ENCODE data around the gene CXCL17. TPM values are rescaled to one million over a fixed set of nuclear protein-coding genes. Genes with fewer than 3 reads are reported as not detected.
"Not testable (repeated sequence)": the region's sequence is repeated elsewhere in the genome, so short reads cannot be mapped to it uniquely, and the experiment has no call there.

CXCL17 gene
- total RNA-seq, 1 donor = not detected

DNA sequence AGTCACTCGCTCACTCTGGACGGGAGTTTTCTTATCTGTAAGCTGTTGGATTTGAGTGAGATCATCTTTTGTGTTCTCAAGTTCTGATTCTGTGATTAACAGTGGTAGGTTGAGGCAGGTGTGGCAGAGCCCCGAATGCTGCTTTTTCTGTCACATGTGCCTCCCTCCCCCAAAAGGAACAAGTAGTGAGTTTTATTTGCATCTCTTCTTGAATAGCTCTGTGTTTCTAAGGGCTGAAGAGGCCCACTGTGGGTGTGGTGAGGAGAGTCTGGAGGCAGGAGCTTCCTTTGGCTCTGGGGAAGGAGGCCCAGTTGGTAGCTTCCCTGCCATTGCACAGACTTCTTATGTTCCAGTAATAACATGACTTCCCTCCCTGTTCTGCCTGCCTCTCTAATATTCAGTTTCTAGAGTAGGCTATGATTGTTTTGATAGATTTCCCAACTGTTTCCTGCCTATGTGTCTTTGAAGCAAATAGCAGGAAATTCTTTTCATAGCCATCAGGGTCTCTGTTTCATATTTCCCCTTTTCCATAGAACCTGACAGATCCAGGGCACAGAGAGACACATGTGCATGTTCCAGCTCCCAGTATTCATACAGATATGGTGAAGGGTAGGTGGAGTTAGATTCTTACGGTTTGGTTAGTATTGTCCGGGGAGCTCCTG lies 23.9 kb upstream of the CXCL17 start:
- DNase-seq (ENCODE audit: low read depth) = peak; percentile 42
- TF ChIP-seq, protein P1, sequence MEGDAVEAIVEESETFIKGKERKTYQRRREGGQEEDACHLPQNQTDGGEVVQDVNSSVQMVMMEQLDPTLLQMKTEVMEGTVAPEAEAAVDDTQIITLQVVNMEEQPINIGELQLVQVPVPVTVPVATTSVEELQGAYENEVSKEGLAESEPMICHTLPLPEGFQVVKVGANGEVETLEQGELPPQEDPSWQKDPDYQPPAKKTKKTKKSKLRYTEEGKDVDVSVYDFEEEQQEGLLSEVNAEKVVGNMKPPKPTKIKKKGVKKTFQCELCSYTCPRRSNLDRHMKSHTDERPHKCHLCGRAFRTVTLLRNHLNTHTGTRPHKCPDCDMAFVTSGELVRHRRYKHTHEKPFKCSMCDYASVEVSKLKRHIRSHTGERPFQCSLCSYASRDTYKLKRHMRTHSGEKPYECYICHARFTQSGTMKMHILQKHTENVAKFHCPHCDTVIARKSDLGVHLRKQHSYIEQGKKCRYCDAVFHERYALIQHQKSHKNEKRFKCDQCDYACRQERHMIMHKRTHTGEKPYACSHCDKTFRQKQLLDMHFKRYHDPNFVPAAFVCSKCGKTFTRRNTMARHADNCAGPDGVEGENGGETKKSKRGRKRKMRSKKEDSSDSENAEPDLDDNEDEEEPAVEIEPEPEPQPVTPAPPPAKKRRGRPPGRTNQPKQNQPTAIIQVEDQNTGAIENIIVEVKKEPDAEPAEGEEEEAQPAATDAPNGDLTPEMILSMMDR (IDR thresholded peaks at IDR 0.05; ENCODE audit: insufficient read depth, low read depth, low read length) = no peak
- no peak overlapping the region for H3K4me3 ChIP-seq (ENCODE audit: low read depth, low read length)

DNA sequence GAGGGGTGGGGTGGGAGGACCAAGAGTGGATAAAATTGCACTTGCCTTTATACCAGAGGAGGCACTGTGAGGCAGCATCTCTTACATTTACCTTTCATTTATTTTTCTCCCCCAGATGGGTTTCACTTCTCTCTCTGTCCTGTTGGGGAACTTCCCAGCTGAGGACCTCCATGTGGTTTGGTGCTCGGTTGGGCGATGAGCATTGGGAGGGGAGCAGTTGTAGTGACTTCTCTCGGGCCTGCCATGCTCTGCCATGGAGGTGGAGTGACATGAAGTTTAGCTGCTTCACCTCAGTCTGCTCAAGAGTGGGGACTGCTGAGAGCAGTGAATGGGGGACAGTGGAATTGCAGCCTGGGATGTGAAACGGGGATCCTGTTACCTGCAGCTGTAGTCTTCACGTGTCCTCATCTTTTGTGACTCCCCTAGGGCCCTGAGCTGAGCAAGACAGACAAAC lies 23.1 kb upstream of the CXCL17 start:
- TF ChIP-seq, protein P1 (IDR thresholded peaks at IDR 0.05; ENCODE audit: insufficient read depth, low read depth, low read length) = no peak
- H3K4me3 ChIP-seq (ENCODE audit: low read depth, low read length) = no peak overlapping the region
- DNase-seq (ENCODE audit: low read depth) = no peak

DNA sequence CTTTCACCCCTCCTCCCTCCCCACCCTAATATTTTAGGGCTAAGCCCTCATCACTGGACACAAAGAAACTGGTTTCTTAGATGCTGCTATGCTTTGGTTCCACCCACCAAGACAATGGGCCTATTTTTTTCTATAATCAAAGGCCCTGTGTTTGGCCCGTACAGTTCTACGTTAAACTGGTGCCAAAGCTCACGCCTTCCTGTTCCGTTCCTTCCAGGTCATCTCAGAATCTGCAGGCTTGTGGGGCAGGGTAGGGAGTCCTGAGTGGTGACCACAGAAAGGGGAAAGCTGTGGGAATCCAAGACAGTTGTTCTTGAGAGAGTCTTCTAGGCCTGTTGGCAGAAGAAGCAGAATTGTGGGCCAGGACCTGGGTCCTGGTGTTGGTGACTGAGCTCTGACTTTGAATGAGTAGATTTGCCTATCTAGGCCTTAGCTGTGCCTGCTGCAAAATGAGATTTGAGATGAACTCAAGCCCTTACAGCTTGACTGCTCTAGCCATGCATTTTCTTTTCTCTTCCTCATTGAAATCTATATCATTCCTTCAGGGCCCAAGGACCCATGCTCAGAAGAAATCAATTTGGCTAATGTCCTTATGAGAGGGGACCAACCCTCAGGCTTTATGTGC lies 19.1 kb upstream of the CXCL17 start:
- TF ChIP-seq, protein P1 (IDR thresholded peaks at IDR 0.05; ENCODE audit: insufficient read depth, low read depth, low read length) = no peak
- no peak for DNase-seq (ENCODE audit: low read depth)

DNA sequence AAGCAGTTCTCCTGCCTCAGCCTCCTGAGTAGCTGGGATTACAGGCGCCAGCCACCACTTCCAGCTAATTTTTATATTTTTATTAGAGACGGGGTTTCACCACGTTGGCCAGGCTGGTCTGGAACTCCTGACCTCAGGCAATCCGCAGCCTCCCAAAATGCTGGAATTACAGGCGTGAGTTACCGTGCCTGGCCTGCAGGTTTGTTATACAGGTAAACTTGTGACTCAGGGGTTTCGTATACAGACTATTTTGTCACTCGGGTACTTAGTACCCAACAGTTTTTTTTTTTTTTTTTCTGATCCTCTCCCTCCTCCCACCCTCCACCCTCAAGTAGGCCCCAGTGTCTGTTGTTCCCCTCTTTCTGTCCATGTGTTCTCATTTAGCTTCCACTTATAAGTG lies 18.5 kb upstream of the CXCL17 start:
- DNase-seq (ENCODE audit: low read depth) = not testable (repeated sequence)

More for the DNA sequence above, 19.1 kb upstream of the CXCL17 start:
- no peak overlapping the region for H3K4me3 ChIP-seq (ENCODE audit: low read depth, low read length)

DNA sequence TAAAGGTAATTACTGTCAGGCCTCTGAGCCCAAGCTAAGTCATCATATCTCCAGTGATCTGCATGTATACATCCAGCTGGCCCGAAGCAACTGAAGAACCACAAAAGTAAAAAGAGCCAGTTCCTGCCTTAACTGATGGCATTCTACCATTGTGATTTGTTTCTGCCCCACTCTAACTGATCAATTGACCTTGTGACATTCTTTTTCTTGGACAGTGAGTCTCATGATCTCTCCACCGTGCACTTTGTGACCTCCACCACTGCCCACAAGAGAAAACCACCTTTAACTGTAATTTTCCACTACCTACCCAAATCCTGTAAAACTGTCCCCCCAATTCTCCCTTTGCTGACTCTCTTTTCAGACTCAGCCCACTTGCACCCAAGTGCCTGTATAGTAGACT lies 17.2 kb upstream of the CXCL17 start:
- TF ChIP-seq, protein P1 (IDR thresholded peaks at IDR 0.05; ENCODE audit: insufficient read depth, low read depth, low read length) = no peak
- H3K4me3 ChIP-seq (ENCODE audit: low read depth, low read length) = no peak overlapping the region
- DNase-seq (ENCODE audit: low read depth) = no peak

More for the DNA sequence above, 18.5 kb upstream of the CXCL17 start:
- not testable (repeated sequence) for H3K4me3 ChIP-seq (ENCODE audit: low read depth, low read length)

DNA sequence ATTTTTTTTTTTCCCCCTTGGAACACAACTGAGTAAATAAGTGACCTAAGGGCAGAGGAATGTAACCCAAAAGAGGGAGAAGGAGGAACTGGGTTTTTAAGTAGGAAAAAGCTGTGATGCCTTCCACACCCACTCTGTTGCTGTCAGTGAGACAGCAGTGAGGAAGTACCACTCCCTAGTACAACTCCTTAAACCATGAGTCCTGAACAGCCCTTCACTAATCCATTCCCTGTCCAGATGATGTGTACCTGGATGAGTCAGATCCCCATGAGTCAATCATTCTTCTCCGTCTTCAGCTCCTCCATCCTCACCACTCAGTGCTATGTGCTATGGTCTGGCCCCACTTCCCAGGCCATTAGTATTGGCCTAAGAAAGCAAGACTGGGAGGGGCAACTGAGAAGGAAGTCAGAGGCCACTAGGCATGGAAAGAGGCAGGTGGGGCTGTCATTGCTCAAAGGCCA lies 12.9 kb upstream of the CXCL17 start:
- TF ChIP-seq, protein P1 (IDR thresholded peaks at IDR 0.05; ENCODE audit: insufficient read depth, low read depth, low read length) = no peak

DNA sequence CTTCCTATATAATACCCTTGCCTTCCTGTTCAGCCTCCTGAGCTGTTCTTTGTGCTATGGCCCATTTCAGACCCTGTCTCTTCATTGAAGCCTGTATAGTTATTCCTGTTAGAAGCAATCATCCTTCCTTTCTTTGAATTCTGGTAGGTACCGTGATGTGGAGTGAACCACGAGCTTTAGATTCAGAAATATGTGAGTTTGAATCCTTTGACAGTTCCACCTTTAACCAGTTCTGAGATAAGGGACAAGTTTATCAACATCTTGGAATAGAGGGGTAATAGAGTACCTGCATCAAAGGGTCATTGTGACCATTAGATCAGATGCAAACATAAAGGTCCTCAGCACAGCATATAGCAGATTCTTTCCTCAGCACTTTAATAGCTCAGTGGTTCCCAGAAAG lies 12.3 kb upstream of the CXCL17 start:
- DNase-seq (ENCODE audit: low read depth) = no peak
- no peak overlapping the region for H3K4me3 ChIP-seq (ENCODE audit: low read depth, low read length)
- TF ChIP-seq, protein P1 (IDR thresholded peaks at IDR 0.05; ENCODE audit: insufficient read depth, low read depth, low read length) = no peak

More for the DNA sequence above, 12.9 kb upstream of the CXCL17 start:
- DNase-seq (ENCODE audit: low read depth) = no peak
- no peak overlapping the region for H3K4me3 ChIP-seq (ENCODE audit: low read depth, low read length)

Data from fibroblast of villous mesenchyme (primary cell).